ENCODE data around the gene PCOLCE2.
"Not testable (repeated sequence)": the region's sequence is repeated elsewhere in the genome, so short reads cannot be mapped to it uniquely, and the experiment has no call there.

Gene PCOLCE2

DNA sequence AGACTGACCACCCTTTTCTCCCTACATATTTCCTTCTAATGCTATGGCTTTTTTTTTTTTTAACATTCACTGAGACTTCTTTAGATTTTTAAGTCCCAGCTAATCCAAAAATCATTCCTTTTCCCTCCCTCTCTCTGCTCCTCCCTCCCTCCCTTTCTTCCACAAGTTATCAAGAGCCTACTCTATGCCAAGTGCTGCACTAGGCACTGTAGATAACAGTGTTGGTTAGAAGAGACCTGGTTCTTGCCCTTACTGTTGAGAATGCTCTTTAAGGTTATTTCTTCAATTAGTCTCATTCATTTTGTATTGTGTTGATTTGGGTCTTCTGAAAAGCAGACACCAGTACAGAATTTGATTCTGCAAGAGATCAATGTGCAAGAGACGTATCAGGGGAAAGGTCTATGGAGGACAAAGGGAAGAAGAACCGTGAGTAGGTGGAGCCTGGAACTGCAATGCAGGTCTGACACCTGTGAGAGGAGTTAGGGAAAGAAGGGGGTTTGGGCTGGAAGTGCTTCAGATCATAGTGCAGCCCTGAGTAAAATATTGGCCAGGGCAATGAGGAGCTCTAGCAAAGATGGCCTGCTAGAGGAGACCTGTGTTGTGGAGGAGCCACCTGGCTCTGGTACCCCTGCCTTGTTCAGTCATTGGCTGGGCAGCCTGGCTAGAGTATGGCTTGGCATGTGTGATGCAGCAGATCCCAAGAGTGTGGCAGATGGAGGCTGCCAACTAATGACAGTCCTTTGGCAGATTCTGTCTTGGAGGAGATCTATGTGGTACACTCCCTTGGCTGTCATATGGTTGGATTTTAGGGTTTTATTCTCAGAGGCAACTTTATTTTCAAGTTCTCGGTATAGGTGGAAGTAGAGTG is 9.7 kb upstream of the PCOLCE2 start:
- DNase-seq (ENCODE audit: low read depth), result no peak

DNA sequence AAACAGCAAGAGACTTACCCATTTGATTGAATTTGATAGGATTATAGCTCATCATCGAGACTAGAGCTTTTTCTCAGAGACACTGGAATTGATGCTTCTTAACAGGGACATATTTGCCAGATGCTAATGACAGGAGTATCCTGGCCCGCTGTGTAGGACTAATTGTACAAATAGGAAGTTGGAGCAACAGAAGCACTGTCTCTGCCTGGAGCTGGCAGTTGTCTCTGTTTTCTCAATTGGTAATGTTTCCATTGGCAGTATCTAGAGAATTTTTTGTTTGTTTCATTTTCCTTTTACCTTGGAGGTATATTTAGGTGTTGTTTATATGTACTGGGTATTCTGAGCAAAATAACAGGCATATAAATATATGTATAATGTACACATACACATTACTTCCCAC is 8.9 kb upstream of the PCOLCE2 start:
- no peak for DNase-seq (ENCODE audit: low read depth)

DNA sequence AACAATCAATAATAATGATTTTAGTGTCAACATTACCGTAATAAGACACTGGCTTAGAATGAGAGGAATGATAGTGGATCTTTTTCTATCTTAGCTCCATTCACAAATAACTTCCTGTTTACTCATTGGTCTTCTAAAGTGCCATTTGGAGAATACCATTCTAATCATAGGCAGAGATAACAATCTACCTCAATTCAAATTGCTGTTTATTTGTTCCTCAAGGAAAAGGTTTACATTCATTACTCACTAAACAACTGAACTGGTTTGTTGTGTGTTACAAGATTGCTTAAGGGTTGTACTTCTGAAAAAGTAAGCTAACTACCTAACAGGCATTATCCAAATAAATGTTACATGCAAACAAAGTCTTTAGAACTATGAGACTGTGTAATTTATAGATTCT is 8.1 kb upstream of the PCOLCE2 start:
- DNase-seq (ENCODE audit: low read depth), result peak; percentile 41

DNA sequence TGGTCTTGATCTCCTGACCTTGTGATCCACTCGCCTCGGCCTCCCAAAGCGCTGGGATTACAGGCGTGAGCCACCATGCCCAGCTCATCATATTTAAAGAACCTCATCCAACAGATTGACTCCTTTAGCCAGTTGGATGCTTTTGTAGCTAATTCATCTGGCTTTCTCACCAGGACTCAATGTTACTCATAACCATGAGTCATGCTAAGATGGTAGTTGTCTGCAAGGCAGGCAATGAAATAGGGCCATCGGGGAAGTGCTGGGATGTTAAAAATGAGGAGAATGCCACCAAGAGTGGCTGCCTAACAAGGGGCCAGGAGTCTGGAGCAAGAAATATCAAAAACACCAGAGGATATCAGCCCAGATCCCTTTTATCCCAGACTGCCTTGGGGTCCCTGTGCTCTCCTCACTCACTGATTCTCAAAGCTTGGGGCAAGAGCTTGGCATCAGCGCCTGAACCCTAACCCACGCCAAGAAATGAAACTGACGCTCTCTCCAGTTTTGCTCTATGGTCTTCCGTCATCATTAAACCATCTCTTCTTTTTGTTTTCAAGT is 7.4 kb upstream of the PCOLCE2 start:
- peak; percentile 94 for DNase-seq (ENCODE audit: low read depth)

DNA sequence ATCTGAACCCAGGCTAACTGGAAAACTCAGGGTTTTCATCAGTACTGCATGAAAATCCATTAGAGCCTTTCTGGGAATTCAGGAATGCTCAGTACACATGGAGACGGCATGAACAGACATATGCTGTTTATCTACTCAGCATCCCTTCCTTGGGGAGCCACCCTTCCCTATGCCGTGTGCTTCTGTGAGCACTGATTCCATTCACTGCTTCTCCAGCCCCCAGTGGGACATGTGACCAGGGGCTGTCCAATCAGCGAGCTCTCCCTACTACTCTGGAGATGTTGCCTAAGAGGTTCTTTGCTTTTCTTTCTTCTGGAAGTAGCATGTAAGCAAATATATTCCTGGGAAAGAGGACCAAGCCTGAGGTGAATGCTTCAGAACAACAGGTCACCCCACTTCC is 5.6 kb upstream of the PCOLCE2 start:
- no peak for DNase-seq (ENCODE audit: low read depth)

DNA sequence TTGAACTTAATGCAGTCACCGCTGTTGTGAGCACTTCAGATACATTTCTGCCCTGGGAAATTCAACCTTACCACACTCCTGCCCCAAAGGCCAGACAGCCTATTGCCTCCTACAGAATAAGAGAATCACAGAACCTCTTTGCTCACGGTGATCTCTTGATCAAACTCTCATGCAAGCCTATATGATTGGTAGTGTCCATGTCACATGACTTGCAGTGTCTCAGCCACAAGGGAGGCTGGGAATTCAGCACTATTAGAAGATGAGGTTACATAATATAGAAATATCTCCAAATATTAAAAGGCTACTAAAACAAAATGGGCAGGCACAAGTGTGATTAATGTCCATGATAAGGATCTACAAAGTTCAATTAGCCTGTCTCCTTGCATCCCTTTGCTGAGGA is 3.8 kb upstream of the PCOLCE2 start:
- no peak for DNase-seq (ENCODE audit: low read depth)

DNA sequence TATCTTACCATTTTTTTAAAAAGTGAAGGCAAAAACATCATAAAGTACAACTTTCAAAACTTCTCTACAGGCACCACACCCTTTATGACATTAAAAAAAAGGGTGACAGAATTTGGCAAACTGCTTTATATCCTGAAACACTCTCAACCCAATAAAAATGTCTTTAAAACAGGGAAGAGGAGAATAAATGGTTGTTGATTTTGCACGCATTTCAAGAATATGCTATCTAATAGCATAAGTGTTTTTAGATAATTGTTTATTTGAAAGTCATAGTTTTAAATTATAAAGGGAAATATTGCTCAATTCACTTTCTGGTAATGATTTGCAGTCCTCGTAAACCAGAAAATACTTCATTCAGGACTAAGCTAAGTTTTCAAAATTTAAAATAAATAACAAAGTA is 1.7 kb upstream of the PCOLCE2 start:
- DNase-seq (ENCODE audit: low read depth), result no peak

DNA sequence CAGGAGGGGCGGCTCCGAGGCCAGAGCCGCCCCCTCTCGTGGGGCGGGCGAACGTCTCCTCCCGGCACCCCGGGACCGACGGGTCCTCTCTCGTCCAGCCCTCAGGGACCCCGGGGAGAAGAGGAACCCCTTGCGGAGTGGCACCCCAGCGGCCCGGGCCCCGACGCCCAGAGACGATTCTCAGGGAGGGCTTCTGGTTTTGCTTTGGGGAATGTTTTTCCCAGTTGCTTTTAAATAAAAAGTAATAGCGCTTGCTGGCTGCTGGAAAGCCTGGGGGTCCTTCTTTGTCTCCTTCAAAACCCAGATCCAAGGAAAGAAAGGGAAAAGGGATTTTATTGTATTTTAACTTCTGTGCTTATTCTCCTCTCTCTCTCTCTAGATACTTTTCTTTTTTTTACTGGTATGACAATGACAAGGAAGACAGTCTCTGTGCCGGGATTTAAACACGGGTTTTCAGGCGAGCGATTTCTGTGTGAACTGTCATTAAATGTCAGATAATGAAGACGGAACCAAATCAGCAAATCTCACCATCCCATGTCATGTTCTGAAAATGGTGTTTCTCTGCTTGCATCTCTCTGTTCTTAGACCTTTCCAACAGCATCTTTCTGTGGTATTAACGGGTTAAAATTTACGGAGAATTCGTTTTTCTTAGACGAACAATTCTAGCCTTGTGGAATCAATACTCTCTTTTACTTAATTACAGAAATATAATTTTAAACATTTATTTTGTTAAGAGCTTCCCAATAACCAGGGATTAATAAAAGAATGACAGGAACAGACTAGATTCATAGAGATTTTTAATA is 530 bp upstream of the PCOLCE2 start:
- DNase-seq (ENCODE audit: low read depth), result no peak

DNA sequence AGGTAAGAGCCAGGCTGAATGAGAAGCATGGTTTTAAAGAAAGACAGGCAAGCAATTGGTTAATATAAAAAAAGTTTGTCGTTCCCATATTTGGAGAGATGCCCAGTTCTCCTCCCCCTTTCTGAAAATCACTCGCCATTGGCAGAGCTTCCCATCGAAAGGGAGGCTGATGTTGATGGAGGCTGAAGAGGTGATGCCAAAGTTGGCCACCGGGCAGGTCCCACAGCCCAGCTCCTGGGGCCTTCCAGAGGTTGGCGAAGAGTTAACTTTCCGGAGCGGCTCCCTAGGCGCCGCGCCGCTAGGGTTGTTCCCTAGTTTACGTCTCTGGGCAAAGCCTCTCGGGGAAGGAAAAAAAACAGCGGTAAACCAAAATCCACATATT is 793 bp downstream of the PCOLCE2 start:
- DNase-seq (ENCODE audit: low read depth), result peak; percentile 75

DNA sequence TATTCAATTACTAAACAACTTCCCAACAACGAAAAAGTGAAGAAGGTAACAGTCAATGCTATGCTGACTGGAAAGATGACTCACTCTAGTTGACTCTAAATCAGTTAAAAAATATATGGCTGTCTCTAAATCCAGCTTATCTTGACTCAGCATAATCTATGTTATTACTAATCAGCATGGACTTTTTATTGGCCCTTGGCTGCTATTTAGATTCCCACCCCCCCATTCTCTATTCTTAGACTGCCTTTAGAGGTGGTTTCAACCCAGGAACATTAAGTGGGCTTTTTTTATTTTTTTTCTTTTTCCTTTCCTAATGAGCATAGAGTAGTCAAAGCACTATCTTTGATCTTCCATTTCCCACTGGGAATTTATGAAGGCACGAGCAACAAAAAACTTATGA is 1.9 kb downstream of the PCOLCE2 start:
- peak; percentile 89 for DNase-seq (ENCODE audit: low read depth)

DNA sequence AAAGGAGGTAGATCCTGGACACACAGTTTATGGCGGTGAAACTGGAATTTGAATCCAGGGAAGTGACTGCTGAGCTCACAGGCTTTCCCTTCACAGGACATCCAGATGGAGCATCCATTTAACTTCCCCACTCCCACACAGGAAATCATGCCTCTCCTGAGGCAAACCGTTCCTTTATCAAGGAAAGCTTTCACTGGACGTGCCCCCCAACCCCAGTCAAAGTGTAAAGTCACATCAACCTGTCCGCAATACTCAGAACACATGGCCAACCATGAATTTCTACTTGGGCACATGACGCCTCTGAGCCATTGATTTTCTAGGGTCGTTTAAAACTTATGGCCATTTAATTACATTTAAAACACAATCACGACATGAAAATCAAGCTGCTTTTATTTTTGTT is 2.9 kb downstream of the PCOLCE2 start:
- no peak for DNase-seq (ENCODE audit: low read depth)

DNA sequence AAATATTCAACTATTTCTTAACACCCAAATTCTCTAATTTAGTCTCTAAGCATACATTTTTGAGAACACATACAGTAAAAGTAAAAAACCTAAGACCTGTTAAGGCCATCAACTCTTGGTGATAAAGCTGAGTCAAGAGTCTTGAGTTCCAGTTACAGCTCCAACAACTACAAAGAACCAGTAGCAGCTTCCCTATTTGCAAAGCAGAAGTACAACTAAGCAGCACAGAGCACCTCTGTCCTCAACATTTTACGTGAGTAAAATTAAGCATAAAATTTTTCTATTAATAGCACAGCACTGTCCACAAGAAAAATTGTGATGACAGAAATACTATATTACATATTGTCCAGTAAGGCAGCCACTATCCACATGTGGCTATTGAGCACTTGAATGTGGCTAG is 4.4 kb downstream of the PCOLCE2 start:
- no peak for DNase-seq (ENCODE audit: low read depth)

DNA sequence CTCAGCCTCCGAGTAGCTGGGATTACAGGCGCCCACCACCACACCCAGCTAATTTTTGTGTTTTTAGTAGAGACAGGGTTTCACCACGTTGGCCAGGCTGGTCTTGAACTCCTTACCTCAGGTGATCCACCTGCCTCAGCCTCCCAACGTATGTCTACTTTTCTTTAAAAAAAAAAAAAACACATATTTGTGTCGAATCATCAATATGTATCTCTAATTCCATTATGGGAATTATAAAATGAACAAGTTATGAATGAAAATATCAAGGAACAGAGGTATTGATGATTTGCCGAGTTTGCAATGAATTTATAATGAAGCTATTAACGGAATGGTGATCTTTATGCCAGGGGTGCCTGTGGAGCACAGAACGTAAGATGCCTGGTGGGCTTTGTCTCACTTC is 5.3 kb downstream of the PCOLCE2 start:
- DNase-seq (ENCODE audit: low read depth), result not testable (repeated sequence)

DNA sequence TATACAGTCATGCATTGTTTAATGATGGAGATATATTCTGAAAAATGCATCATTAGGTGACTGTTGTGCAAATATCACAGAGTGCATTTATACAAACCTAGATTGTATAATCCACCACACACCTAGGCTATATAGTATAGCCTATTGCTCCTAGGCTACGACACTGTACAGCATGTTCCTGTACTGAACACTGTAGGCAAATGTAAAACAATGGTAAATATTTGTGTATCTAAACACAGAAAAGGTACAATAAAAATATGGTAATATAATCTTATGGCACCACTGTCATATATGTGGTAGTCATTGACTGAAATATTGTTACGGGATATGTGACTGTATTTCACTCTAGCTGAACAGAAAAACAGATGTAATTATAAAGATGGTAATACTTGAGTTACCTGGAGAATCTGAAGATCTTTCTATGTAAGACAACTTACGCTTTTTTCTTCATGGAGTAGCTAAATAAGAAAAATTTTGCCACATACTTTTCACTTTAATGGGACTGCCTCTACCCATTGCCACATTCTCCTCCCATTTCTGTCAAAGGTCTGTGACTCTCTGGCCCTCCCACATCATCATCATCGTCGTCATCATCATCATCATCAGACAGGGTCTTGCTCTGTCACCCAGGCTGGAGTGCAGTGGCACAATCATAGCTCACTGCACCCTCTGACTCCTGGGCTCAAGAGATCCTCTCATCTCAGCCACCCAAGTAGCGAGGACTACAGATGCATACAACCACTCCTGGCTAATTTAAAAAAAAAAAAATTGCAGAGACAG is 7.2 kb downstream of the PCOLCE2 start:
- no peak for DNase-seq (ENCODE audit: low read depth)

DNA sequence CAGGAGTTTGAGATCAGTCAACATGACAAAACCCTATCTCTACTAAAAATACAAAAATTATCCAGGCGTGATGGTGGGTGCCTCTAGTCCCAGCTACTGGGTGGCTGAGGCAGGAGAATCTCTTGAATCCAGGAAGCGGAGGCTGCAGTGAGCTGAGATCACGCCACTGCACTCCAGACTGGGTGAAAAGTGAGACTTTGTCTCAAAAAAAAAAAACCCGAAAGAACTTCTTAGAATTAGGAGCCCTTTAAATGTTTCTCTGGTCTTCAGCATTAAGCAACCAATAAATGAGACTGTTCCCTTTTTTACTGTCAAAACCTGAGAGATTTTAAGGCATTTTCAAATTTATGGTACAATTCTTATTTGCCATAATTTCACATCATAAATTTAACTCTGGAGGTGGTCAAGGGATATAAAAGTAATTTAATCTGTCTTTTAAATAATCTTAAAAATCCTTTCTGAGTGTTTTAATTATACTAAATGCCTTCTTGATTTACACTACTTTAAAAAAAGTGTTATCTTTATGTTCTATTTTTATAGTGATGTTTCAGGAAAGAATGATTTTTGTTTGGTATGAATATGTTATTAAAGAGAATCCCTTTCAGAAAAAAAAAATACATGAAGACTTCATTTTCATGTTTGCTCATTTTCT is 10.1 kb downstream of the PCOLCE2 start:
- no peak for DNase-seq (ENCODE audit: low read depth)

DNA sequence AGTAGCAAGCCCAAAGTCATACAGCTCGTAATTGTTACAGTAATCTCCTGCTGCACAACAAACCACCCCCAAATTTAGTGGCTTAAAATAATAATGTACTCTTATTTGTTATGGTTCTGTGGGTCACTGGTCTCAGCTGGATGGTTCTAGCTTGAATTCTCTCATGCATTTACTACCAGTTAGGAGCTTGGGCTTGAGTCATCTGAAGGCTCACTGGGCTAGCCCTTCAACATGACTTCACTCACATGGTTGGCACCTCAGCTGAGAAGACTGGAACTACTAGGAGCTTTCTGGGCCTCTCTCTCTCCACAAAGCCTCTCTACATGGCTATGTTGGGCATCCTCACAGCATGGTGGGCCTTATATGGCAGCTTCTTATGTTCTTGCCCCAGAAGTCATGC is 12.5 kb downstream of the PCOLCE2 start:
- DNase-seq (ENCODE audit: low read depth), result no peak

DNA sequence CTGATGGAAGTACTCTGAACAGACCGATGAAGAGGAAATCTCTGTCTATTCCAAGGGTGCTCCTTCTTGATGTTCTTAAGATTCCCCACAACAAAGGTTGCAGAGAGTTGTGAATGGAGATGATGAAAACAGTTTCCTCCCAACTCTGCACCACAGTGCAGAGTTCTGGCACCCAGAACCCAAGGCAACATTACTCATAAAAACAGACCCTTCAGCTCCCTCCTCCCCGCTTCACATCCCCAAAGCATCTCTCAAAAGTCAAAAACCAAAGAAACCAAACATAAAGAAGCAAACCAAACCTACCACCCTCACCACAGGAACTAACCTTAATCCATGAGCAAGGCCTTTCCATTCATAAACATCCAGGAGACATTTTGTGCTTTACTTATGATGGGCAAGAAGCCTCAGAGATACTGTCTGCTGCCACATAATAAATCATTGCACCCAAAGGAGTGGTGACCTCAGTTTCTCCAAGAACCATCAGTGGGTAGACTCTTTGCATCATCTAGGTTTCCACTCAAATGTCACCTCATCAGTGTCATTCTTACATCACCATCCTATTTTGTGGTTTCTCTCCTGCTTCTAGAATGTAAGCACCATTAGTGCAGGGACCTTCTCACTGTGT is 13.2 kb downstream of the PCOLCE2 start:
- no peak for DNase-seq (ENCODE audit: low read depth)

DNA sequence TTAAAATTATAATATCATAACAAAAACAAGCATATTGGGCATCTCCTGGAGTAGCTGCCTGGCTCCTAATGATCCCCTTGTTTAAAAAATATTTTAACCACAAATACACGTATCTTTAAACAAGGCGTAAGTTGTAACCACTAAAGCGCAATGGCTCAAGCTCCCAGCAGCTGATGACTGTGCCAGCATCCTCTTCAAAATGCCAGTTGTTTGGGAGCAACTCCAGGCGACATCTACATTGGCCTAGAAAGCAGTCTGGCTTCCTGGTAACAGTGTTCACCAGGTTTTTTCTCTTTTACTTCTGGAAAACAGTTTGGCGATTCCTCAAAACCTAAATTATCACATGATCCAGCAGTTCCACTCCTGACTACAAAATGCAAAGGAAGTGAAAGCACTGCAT is 13.8 kb downstream of the PCOLCE2 start:
- DNase-seq (ENCODE audit: low read depth), result no peak

DNA sequence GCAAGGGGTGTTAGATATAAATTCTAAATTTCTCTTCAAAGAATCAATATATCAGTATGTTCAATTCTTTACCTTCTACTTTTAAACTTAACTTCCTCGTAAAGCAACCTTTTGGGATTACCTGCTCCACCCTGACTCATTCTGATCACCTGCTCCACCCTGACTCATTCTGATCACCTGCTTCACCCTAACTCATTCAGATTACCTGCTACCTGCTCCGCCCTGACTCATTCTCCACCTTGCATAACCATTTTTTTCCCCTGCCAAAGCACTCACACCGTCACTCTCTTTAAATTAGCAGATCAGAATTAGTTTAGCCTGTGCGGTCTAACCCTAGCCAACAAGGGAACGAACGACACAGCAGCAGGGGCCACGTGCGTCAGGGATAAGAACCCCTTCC is 20.5 kb downstream of the PCOLCE2 start:
- DNase-seq (ENCODE audit: low read depth), result not testable (repeated sequence)

DNA sequence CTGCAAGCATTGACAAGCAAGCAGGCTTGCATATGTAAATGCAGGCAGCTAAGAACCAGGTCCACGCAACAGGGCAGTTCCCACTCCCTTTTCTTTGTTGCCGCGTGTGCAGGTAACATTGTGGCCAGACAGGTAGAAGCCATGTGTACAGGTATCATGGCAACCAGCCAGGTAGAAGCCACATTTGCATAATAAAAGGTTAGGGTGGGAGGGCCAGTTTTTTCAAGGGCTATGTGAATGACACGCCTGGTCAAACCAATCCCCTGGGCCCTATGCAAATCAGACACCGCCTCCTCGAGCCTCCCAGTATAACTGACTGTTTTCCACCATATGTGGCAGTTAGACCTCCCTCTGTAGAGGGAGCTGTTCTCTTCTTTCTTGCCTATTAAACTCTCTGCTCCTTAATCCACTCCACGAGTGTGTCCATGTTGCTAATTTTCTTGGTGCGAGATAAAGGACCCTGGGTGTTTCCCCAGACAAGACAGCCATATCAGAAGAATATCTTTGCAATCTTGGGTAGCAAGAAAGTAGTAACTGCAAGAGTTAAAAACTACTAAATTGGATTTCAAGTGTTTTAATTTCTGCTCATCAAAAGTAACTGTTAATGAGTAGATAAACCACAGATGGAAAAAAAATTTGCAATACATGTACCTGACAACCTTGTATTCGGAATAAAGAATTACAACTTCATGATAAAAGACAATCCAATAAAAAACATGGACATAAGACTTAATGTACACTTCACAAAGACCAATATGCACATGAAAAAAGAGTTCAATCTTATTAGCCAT is 21.8 kb downstream of the PCOLCE2 start:
- DNase-seq (ENCODE audit: low read depth), result no peak
